K562 (cell line): ENCODE measurements around the gene PDE8A. TPM values are rescaled to one million over a fixed set of nuclear protein-coding genes. Genes with fewer than 3 reads are reported as not detected.

Experiments
- ATAC-seq: fragments of 200-7000 bp; cut with Tn5 transposase; 3 replicates; pipeline ENCODE4 v1.9.1; 2020; ENCODE audit warnings: moderate library complexity
- Bru-seq: library from RNA; stranded (reverse); fragments of 400-500 nt; gene quantifications from one replicate; lab custom pipeline; 2021; lab: Mats Ljungman, UMichigan
- BruChase-seq, 2 experiments: library from RNA; stranded (reverse); fragments of 400-500 nt; gene quantifications; one replicate each; lab custom pipeline; 2021; lab: Mats Ljungman, UMichigan
- BruUV-seq: library from RNA; stranded (reverse); fragments of 400-500 nt; replicated peaks from 2 replicates; lab custom pipeline; 2021; lab: Mats Ljungman, UMichigan
- CTCF ChIA-PET: fragments of 300-600 bp; formaldehyde crosslinking; extraction: SDS; loops from one replicate; lab custom pipeline; 2021; ENCODE audit warnings: low intra/inter-chr PET ratio; lab: Yijun Ruan, JAX
- POLR2A ChIA-PET: fragments of 300-600, 350-650 bp; sonication (Branson Sonifier 250); formaldehyde crosslinking; extraction: SDS; loops from one replicate; lab custom pipeline; 2021; ENCODE audit warnings: antibody characterized with exemption, inconsistent platforms; lab: Yijun Ruan, JAX
- DNase-seq, 4 experiments: peaks; one replicate each; pipeline versions ENCODE4 v3.0.0 to v3.0.0-alpha.2; 2011 to 2018; ENCODE audit warnings: low spot score in 3 of 4, mixed read lengths in 3 of 4; ENCODE audit errors: extremely low read depth in 1 of 4
- FAIRE-seq: peaks from 2 replicates; lab custom pipeline; 2011; peaks lifted over from hg19 to GRCh38; lab: Jason Lieb, UNC
- H2AFZ ChIP-seq: 2 replicates; pipeline ENCODE4 v1.6.0; 2011; ENCODE audit warnings: low read depth, low read length, control low read depth, inconsistent platforms
- H3K27ac ChIP-seq: fragments of 200-600 bp; 3 replicates; pipeline ENCODE4 v1.8.0; 2011; ENCODE audit warnings: low read depth, mild to moderate bottlenecking, control low read depth, inconsistent platforms, low read length, moderate library complexity, mixed read lengths; ENCODE audit errors: extremely low read depth
- H3K27me3 ChIP-seq, 2 experiments: fragments of 300-600 bp in 1 of 2; 2 replicates in 1 of 2; 3 replicates in 1 of 2; pipeline versions ENCODE4 v1.6.0 to v1.8.0; 2011; ENCODE audit warnings: inconsistent platforms in 2 of 2, low read length in 2 of 2, mild to moderate bottlenecking in 1 of 2, mixed read lengths in 1 of 2, moderate library complexity in 1 of 2; ENCODE audit not compliant: control insufficient read depth in 2 of 2, insufficient read depth in 2 of 2
- H3K36me3 ChIP-seq: fragments of 300-600 bp; 3 replicates; pipeline ENCODE4 v1.8.0; 2011; ENCODE audit warnings: mild to moderate bottlenecking, low read length, inconsistent platforms; ENCODE audit not compliant: control insufficient read depth, insufficient read depth
- H3K4me1 ChIP-seq, 2 experiments: fragments of 200-600 bp in 1 of 2; replicated peaks in 1 of 2; 2 replicates in 1 of 2; 3 replicates in 1 of 2; pipeline versions ENCODE4 v1.5.1 to v1.8.0; 2011; ENCODE audit warnings: inconsistent platforms in 2 of 2, low read length in 2 of 2, mild to moderate bottlenecking in 1 of 2, mixed read lengths in 1 of 2, moderate library complexity in 1 of 2; ENCODE audit not compliant: control insufficient read depth in 2 of 2, insufficient read depth in 2 of 2
- H3K4me2 ChIP-seq: 2 replicates; pipeline ENCODE4 v1.6.1; 2011; ENCODE audit warnings: low read length, control low read depth, inconsistent platforms, mixed read lengths; ENCODE audit not compliant: insufficient read depth
- H3K4me3 ChIP-seq: fragments of 200-600 bp; sonication (generic), shearing (Covaris generic); 2 replicates; pipeline ENCODE4 v1.5.1; 2016; ENCODE audit warnings: control low read depth, inconsistent platforms
- H3K79me2 ChIP-seq: fragments of 200-600 bp; 3 replicates; pipeline ENCODE4 v1.8.0; 2011; ENCODE audit warnings: low read length, inconsistent platforms; ENCODE audit not compliant: control insufficient read depth, insufficient read depth
- H3K9ac ChIP-seq, 2 experiments: 2 replicates each; pipeline versions ENCODE4 v1.6.0 to v1.6.1; 2011; ENCODE audit warnings: low read depth in 2 of 2, low read length in 2 of 2, control low read depth in 1 of 2, inconsistent platforms in 1 of 2, mild to moderate bottlenecking in 1 of 2, mixed read lengths in 1 of 2; ENCODE audit not compliant: insufficient read depth in 1 of 2
- H3K9me1 ChIP-seq: one replicate; pipeline ENCODE4 v1.6.0; 2011; ENCODE audit warnings: inconsistent platforms, mild to moderate bottlenecking, low read length, moderate library complexity; ENCODE audit not compliant: control insufficient read depth, insufficient read depth
- H3K9me3 ChIP-seq: replicated peaks from 2 replicates; pipeline ENCODE4 v1.5.1; 2011; ENCODE audit warnings: low read depth, low read length, inconsistent platforms; ENCODE audit not compliant: control insufficient read depth, insufficient read depth
- H4K20me1 ChIP-seq: replicated peaks from 2 replicates; pipeline ENCODE4 v1.6.1; 2011; ENCODE audit warnings: low read length, inconsistent platforms, mixed read lengths; ENCODE audit not compliant: control insufficient read depth, insufficient read depth
- BRCA1 ChIP-seq, 2 experiments: fragments of 450-650 bp in 1 of 2; sonication (generic) in 1 of 2; formaldehyde crosslinking in 1 of 2; IDR thresholded peaks; 2 replicates each; pipeline versions ENCODE4 v1.5.0 to v1.6.1; 2017 to 2020; ENCODE audit warnings: mild to moderate bottlenecking in 1 of 2, missing genetic modification reagents in 1 of 2
- BRD9 ChIP-seq: fragments of 450-650 bp; IDR thresholded peaks from 2 replicates; pipeline ENCODE4 v1.6.1; 2018; ENCODE audit warnings: low read depth; ENCODE audit not compliant: partially characterized antibody
- CTCF ChIP-seq, 3 experiments: IDR thresholded peaks in 2 of 3; conservative IDR thresholded peaks in 1 of 3; 2 replicates each; pipeline ENCODE4 v1.5.1; 2011 to 2012; ENCODE audit warnings: low read length in 3 of 3, mild to moderate bottlenecking in 3 of 3, control low read depth in 2 of 3, improper control_type of control experiment in 1 of 3, inconsistent platforms in 1 of 3, low read depth in 1 of 3, mixed read lengths in 1 of 3, moderate library complexity in 1 of 3; ENCODE audit not compliant: insufficient read depth in 2 of 3
- NCOA4 ChIP-seq: fragments of 450-650 bp; IDR thresholded peaks from 2 replicates; pipeline ENCODE4 v1.6.1; 2018; ENCODE audit warnings: mild to moderate bottlenecking; ENCODE audit not compliant: partially characterized antibody
- RBFOX2 ChIP-seq: fragments of 200-400 bp; formaldehyde crosslinking; IDR thresholded peaks from 2 replicates; pipeline ENCODE4 v1.6.1; 2017; ENCODE audit warnings: low read depth, mild to moderate bottlenecking, low read length, moderate library complexity
- SAP30 ChIP-seq: fragments of 200-600 bp; sonication (generic); IDR thresholded peaks from 2 replicates; pipeline ENCODE4 v1.6.1; 2012; ENCODE audit warnings: borderline replicate concordance, low read depth, mild to moderate bottlenecking, moderate library complexity, low read length, control low read depth, inconsistent platforms; ENCODE audit not compliant: insufficient read depth, poor library complexity, severe bottlenecking
- WGBS: fragments of 100-300 bp; shearing (Covaris generic); methylation state at CpG from one replicate; pipeline ENCODE4 v1.1.6; 2016; ENCODE audit warnings: low coverage, mixed read lengths; ENCODE audit not compliant: insufficient coverage; ENCODE audit errors: missing lambda C conversion rate; 5-methylcytosine and 5-hydroxymethylcytosine counted together
- in situ Hi-C: fragments of 300-500 bp; cut with MboI; formaldehyde crosslinking; loops from 4 replicates; pipeline ENCODE4 v1.15.0; 2018; ENCODE audit warnings: inconsistent platforms, mixed read lengths
- intact Hi-C: fragments of 100-400 bp; cut with micrococcal nuclease; formaldehyde crosslinking; loops from 2 replicates; pipeline ENCODE4 v1.14.2; 2022
- long read RNA-seq, 3 experiments: library from polyadenylated mRNA in 2 of 3; library from RNA in 1 of 3; unstranded in 2 of 3; stranded (forward) in 1 of 3; transcript quantifications; one replicate each; pipeline ENCODE4 v2.0.0, GENCODE V29; 2019 to 2022
- polyA minus RNA-seq, 3 experiments: library from RNA; depleted of rRNA, polyadenylated mRNA; stranded (reverse); fragments of >200 nt; gene quantifications; 2 replicates each; pipeline ENCODE4 v1.2.3, GENCODE V29; 2011
- polyA plus RNA-seq, 8 experiments: library from polyadenylated mRNA; depleted of rRNA in 4 of 8; stranded (reverse) in 5 of 8; unstranded in 3 of 8; fragments of >200 nt; fragmentation: Nextera tagmentation in 2 of 8; fragmentation: Illumina TruSeq in 1 of 8; extraction: Ambion mirVana in 2 of 8; extraction: Trizol in 1 of 8; gene quantifications; 2 replicates each; pipeline versions ENCODE4 v1.2.1 to v1.2.3, GENCODE V29; 2011 to 2014; ENCODE audit warnings: inconsistent platforms in 1 of 8, missing spikeins in 1 of 8
- total RNA-seq, 7 experiments: library from RNA; depleted of rRNA in 6 of 7; stranded (reverse); fragments of >200 nt in 6 of 7; fragmentation: Illumina TruSeq in 2 of 7; extraction: Trizol in 2 of 7; gene quantifications; 2 replicates each; pipeline versions ENCODE4 v1.2.1 to v1.2.3, GENCODE V29; 2011 to 2021; ENCODE audit warnings: low replicate concordance in 1 of 7
- TF ChIP-seq, protein P1 (sequence below), 2 experiments: IDR thresholded peaks; 2 replicates each; pipeline ENCODE4 v1.6.1; 2012; ENCODE audit warnings: improper control_type of control experiment in 2 of 2, low read depth in 2 of 2, low read length in 2 of 2, borderline replicate concordance in 1 of 2
- TF ChIP-seq, protein P2 (sequence below), 2 experiments: IDR thresholded peaks; 2 replicates each; pipeline ENCODE4 v1.6.1; 2011; ENCODE audit warnings: borderline replicate concordance in 1 of 2, control low read depth in 1 of 2, low read depth in 1 of 2, low read length in 1 of 2, mild to moderate bottlenecking in 1 of 2, mixed read lengths in 1 of 2, moderate library complexity in 1 of 2; ENCODE audit not compliant: insufficient read depth in 1 of 2, insufficient read length in 1 of 2, poor library complexity in 1 of 2, severe bottlenecking in 1 of 2; ENCODE audit errors: extremely low read depth in 1 of 2

PDE8A gene
- total RNA-seq (2011; cell fraction: chromatin; rRNA removed; ENCODE audit: low replicate concordance): 146 and 283 TPM in 2 replicates
- 42.5 and 64.0 TPM in 2 replicates for total RNA-seq (2011; cell fraction: nucleolus; rRNA removed)
- total RNA-seq (2011; cell fraction: nucleoplasm; rRNA removed): 102 and 103 TPM in 2 replicates
- total RNA-seq (2014; rRNA removed) (16.8 and 17.6 TPM in 2 replicates), total RNA-seq (2014; rRNA removed; fragmentation: Illumina TruSeq; extraction: Trizol) (20.5 and 25.5 TPM in 2 replicates), total RNA-seq (2015; rRNA removed; fragmentation: Illumina TruSeq; extraction: Trizol) (19.8 and 22.3 TPM in 2 replicates), total RNA-seq (2021) (19.8 and 20.9 TPM in 2 replicates), polyA plus RNA-seq (2011; rRNA removed) (37.1 and 40.3 TPM in 2 replicates), polyA plus RNA-seq (2014; fragmentation: Illumina TruSeq; extraction: Trizol) (23.7 and 26.4 TPM in 2 replicates), polyA plus RNA-seq (2014; fragmentation: Nextera tagmentation; extraction: Ambion mirVana) (1 to 10 TPM; 5.9 to 7.9 TPM), polyA plus RNA-seq (2014; rRNA removed) (21.0 and 24.4 TPM in 2 replicates), polyA minus RNA-seq (2011; rRNA and poly(A)+ RNA removed) (52.2 and 52.6 TPM in 2 replicates), Bru-seq, nascent RNA (percentile 81 among the genes with signal in this experiment), BruChase-seq, experiment 1, labeled RNA remaining after a 2-hour chase (percentile 85 among the genes with signal in this experiment), BruChase-seq, experiment 2, labeled RNA remaining after a 6-hour chase (percentile 84 among the genes with signal in this experiment)
- 11.1 and 16.1 TPM in 2 replicates for polyA plus RNA-seq (2011; cell fraction: cytosol; rRNA removed)
- polyA plus RNA-seq (2011; cell fraction: nucleus; rRNA removed): 76.0 and 83.4 TPM in 2 replicates
- 11.8 and 13.9 TPM in 2 replicates for polyA plus RNA-seq (2012)
- polyA minus RNA-seq (2011; cell fraction: cytosol; rRNA and poly(A)+ RNA removed): 11.0 and 19.1 TPM in 2 replicates
- polyA minus RNA-seq (2011; cell fraction: nucleus; rRNA and poly(A)+ RNA removed): 34.6 and 64.8 TPM in 2 replicates
- long read RNA-seq, experiment 1, transcript PDE8A-203 (22 exons, 3,912 nt): major isoform, 24 of 64 reads
- long read RNA-seq, experiment 1, partial matches to known transcripts: 15 of 64 reads
- long read RNA-seq, experiment 1, other reads (novel, unspliced or antisense): 19 of 64 reads
- long read RNA-seq, experiment 2, partial matches to known transcripts: 0 of 11 reads
- long read RNA-seq, experiment 2, other reads (novel, unspliced or antisense): 8 of 11 reads
- long read RNA-seq, experiment 3, partial matches to known transcripts: 3 of 6 reads
- long read RNA-seq, experiment 3, other reads (novel, unspliced or antisense): 1 of 6 reads

DNA sequence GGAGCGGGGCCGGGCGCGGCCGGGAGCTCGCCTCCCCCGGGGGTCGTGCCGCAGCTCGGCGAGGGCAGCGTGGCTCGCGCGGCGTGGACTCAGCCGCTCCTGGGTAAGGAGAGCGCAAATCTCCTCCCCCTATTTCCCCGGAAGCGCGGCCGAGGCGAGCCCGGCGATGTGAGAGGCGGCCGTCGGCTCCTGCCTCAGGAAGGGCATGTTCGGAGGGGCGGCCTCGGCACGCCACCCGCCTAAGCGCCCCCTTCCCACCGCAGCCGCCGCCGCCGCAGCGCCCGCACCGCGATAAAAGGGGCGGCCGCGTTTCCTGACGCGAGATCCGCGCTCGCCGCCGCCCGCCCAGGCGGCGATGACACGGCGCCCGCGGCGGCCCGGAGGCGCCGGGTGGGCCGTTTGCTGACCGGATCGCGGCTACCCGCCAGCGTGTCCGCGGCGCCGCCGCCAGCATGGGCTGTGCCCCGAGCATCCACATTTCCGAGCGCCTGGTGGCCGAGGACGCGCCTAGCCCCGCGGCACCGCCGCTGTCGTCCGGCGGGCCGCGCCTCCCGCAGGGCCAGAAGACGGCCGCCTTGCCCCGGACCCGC lies at the start of gene PDE8A:
TSS of gene PDE8A (plus strand) at position 146 of the 590 bp plus-strand sequence. CDS start at position 453, 307 bp downstream.
- Histone ChIP-seq H2AFZ (peak within 1 kb of the TSS; percentile 92), H3K4me3 (peak within 1 kb of the TSS; percentile 71), H3K79me2 (peaks cover 52% of the 10 kb centered on the region), H3K4me1 (peaks cover 28 to 31% of the 10 kb centered on the region in 2 experiments), H4K20me1 (peaks cover 3% of the 10 kb centered on the region; the same call in 1 of the 2 replicates), H3K9me1 (no peaks in the 10 kb centered on the region), H3K27ac (peak within 1 kb of the TSS; percentile 93), H3K4me2 (peak within 1 kb of the TSS; percentile 87), H3K9ac (peak within 1 kb of the TSS; percentile 78 to 95), H3K9me3 (no peaks in the 10 kb centered on the region), H3K27me3 (no peaks in the 10 kb centered on the region), H3K36me3 (peaks cover 3% of the 10 kb centered on the region; the same call in 1 of the 3 replicates)
- no TSS peak for BruUV-seq
- ATAC-seq (peak; percentile 1), FAIRE-seq (no peak), DNase-seq (peak; percentile 59 to 78 (median 71))
- intact Hi-C loops (loop anchor here (2.0 kb wide), 3 partner anchors 23 to 63 kb away; no protein-coding TSS in a partner anchor), in situ Hi-C loops (no loop called here)
- ChIA-PET CTCF (no interaction called here), POLR2A (interaction anchor here (0.7 to 2.1 kb wide), 11 partner anchors 9 to 1398 kb away, joined by 3 to 11 read pairs (median 5); no protein-coding TSS in a partner anchor)
- 0% methylated on average over 17 of the region's 95 CpGs for WGBS
- TF ChIP-seq NCOA4: no peak
- no peak for TF ChIP-seq CTCF (IDR thresholded peaks at IDR 0.05 in 2 of 3, conservative IDR thresholded peaks at IDR 0.05 in 1 of 3; ENCODE audit: insufficient read depth in 2 of 3, low read depth in 1 of 3, low read length in 3 of 3)
- no peak for TF ChIP-seq BRD9
- peak; percentile 78 for TF ChIP-seq RBFOX2
- TF ChIP-seq BRCA1 (IDR thresholded peaks at IDR 0.05): no peak
- no peak for TF ChIP-seq BRCA1 (CRISPR knock-in tag; IDR thresholded peaks at IDR 0.05)
- TF ChIP-seq, protein P1, sequence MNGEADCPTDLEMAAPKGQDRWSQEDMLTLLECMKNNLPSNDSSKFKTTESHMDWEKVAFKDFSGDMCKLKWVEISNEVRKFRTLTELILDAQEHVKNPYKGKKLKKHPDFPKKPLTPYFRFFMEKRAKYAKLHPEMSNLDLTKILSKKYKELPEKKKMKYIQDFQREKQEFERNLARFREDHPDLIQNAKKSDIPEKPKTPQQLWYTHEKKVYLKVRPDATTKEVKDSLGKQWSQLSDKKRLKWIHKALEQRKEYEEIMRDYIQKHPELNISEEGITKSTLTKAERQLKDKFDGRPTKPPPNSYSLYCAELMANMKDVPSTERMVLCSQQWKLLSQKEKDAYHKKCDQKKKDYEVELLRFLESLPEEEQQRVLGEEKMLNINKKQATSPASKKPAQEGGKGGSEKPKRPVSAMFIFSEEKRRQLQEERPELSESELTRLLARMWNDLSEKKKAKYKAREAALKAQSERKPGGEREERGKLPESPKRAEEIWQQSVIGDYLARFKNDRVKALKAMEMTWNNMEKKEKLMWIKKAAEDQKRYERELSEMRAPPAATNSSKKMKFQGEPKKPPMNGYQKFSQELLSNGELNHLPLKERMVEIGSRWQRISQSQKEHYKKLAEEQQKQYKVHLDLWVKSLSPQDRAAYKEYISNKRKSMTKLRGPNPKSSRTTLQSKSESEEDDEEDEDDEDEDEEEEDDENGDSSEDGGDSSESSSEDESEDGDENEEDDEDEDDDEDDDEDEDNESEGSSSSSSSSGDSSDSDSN (IDR thresholded peaks at IDR 0.05; ENCODE audit: borderline replicate concordance in 1 of 2, low read depth in 2 of 2, low read length in 2 of 2): peak in 1 of 2 experiments; percentile 47; a peak in 1 of 4 replicates
- TF ChIP-seq, protein P2, sequence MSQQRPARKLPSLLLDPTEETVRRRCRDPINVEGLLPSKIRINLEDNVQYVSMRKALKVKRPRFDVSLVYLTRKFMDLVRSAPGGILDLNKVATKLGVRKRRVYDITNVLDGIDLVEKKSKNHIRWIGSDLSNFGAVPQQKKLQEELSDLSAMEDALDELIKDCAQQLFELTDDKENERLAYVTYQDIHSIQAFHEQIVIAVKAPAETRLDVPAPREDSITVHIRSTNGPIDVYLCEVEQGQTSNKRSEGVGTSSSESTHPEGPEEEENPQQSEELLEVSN (IDR thresholded peaks at IDR 0.05; ENCODE audit: borderline replicate concordance in 1 of 2, extremely low read depth in 1 of 2, insufficient read depth in 1 of 2, insufficient read length in 1 of 2, low read depth in 1 of 2, low read length in 1 of 2, poor library complexity in 1 of 2, severe bottlenecking in 1 of 2): peak in 1 of 2 experiments; percentile 51
- peak; percentile 18 for TF ChIP-seq SAP30
